Ovary (tissue), 3 donors: ENCODE measurements around the gene KHDRBS2.

Experiments
- CTCF ChIP-seq, 3 donors: fragments of 450-650 bp in 2 of 3; fragments of 200-600 bp in 1 of 3; IDR thresholded peaks; one replicate each; pipeline versions ENCODE4 v1.5.1 to v1.8.0; 2016 to 2022; ENCODE audit warnings: antibody characterized with exemption in 3 of 3, mild to moderate bottlenecking in 1 of 3
- POLR2A ChIP-seq: fragments of 450-650 bp; IDR thresholded peaks from one replicate; pipeline ENCODE4 v1.6.1; 2017; ENCODE audit warnings: antibody characterized with exemption, mild to moderate bottlenecking, moderate library complexity
- donor health status: DM: no; HTN: no; CAD: no.

GRCh38 chr6:62035952-62036351, 250.1 kb downstream of the KHDRBS2 start:
- TF ChIP-seq CTCF (IDR thresholded peaks at IDR 0.05), result no peak
- TF ChIP-seq POLR2A, result no peak
